Measurements from ENCODE around the gene TCFL5.

DNA sequence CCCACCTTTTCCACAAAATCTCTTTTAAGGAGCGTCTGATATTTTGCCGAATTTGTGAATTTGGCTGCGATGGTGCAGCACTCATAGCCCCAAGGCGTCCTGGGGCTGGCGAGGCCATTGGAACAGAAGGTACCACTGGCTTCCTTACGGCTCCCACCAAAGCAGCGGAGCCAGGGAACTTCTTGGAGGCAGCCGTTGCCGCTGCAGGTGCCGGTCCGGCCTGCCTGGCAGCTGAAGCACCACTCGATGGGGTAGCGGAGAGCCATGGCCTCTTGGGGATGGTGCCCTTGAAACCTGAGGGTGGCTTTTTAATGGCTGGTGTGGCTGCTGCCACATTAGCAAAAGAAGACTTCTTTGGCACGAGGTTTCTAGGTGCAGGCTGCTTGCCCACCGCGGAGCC lies 34.9 kb upstream of the TCFL5 start:
- TF ChIP-seq TAF1 (IDR thresholded peaks at IDR 0.05; ENCODE audit: borderline replicate concordance, low read depth, low read length) (no peak), RB1 (IDR thresholded peaks at IDR 0.05; ENCODE audit: borderline replicate concordance) (no peak), SIN3A (IDR thresholded peaks at IDR 0.05; ENCODE audit: low read depth, low read length) (no peak), PML (IDR thresholded peaks at IDR 0.05; ENCODE audit: low read length) (no peak), POLR2AphosphoS2 (IDR thresholded peaks at IDR 0.05; ENCODE audit: low read depth, low read length) (no peak)
- TF ChIP-seq, protein P1, sequence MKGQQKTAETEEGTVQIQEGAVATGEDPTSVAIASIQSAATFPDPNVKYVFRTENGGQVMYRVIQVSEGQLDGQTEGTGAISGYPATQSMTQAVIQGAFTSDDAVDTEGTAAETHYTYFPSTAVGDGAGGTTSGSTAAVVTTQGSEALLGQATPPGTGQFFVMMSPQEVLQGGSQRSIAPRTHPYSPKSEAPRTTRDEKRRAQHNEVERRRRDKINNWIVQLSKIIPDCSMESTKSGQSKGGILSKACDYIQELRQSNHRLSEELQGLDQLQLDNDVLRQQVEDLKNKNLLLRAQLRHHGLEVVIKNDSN (IDR thresholded peaks at IDR 0.05; ENCODE audit: borderline replicate concordance, extremely low read length, insufficient read depth, low read depth, low read length): no peak
